H1 (cell line): ENCODE data around the gene KIAA1328. TPM values are rescaled to one million over a fixed set of nuclear protein-coding genes. Genes with fewer than 3 reads are reported as not detected.

ENCODE experiments used
- CTCF ChIA-PET: fragments of 300-600 bp; sonication (Branson Sonifier 250); formaldehyde crosslinking; loops from one replicate; lab custom pipeline; 2021; ENCODE audit not compliant: partially characterized antibody; lab: Charles Lee
- POLR2A ChIA-PET: fragments of 300-600 bp; sonication (Branson Sonifier 250); formaldehyde crosslinking; loops from one replicate; lab custom pipeline; 2021; ENCODE audit warnings: inconsistent platforms; ENCODE audit not compliant: partially characterized antibody; lab: Charles Lee
- DNase-seq, 2 experiments: peaks; one replicate each; pipeline versions ENCODE4 v3.0.0 to v3.0.0-alpha.2; 2010 to 2022; ENCODE audit warnings: low spot score in 2 of 2, low read depth in 1 of 2, mixed read lengths in 1 of 2
- FAIRE-seq: peaks from 2 replicates; lab custom pipeline; 2011; peaks lifted over from hg19 to GRCh38; lab: Jason Lieb, UNC
- H2AFZ ChIP-seq: 2 replicates; pipeline ENCODE4 v1.8.1; 2012; ENCODE audit warnings: low read length, inconsistent platforms
- H2AK5ac ChIP-seq: 2 replicates; pipeline ENCODE4 v1.6.1; 2013; ENCODE audit warnings: low read depth, low read length
- H2BK120ac ChIP-seq: replicated peaks from 2 replicates; pipeline ENCODE3; 2013; ENCODE audit warnings: low read depth, low read length, inconsistent platforms
- H2BK12ac ChIP-seq: 2 replicates; pipeline ENCODE4 v1.6.1; 2013; ENCODE audit warnings: low read depth, low read length
- H2BK15ac ChIP-seq: 2 replicates; pipeline ENCODE4 v1.6.1; 2013; ENCODE audit warnings: low read length
- H2BK20ac ChIP-seq: 2 replicates; pipeline ENCODE4 v1.6.1; 2013; ENCODE audit warnings: low read length
- H2BK5ac ChIP-seq: 2 replicates; pipeline ENCODE4 v1.6.1; 2013; ENCODE audit warnings: low read depth, low read length
- H3K14ac ChIP-seq: 2 replicates; pipeline ENCODE4 v1.6.1; 2013; ENCODE audit warnings: inconsistent platforms; ENCODE audit not compliant: insufficient read length
- H3K18ac ChIP-seq: 2 replicates; pipeline ENCODE4 v1.6.1; 2013; ENCODE audit warnings: low read length; ENCODE audit errors: extremely low read depth
- H3K23ac ChIP-seq: 2 replicates; pipeline ENCODE4 v1.6.1; 2013; ENCODE audit warnings: inconsistent platforms; ENCODE audit not compliant: insufficient read length
- H3K23me2 ChIP-seq: 2 replicates; pipeline ENCODE4 v1.6.1; 2013; ENCODE audit warnings: low read depth, low read length
- H3K27ac ChIP-seq: 2 replicates; pipeline ENCODE4 v1.6.1; 2011; ENCODE audit warnings: low read depth, low read length, inconsistent platforms
- H3K27me3 ChIP-seq, 4 experiments: replicated peaks in 1 of 4; 1 replicate in 1 of 4; 2 replicates in 3 of 4; pipeline versions ENCODE4 v1.6.1 to v1.8.1; 2011 to 2013; ENCODE audit warnings: low read length in 3 of 4, mild to moderate bottlenecking in 3 of 4, inconsistent platforms in 2 of 4, mixed read lengths in 2 of 4, moderate library complexity in 1 of 4; ENCODE audit not compliant: control insufficient read depth in 3 of 4, insufficient read depth in 3 of 4; ENCODE audit errors: extremely low read depth in 1 of 4
- H3K36me3 ChIP-seq, 4 experiments: 2 replicates each; pipeline versions ENCODE4 v1.6.1 to v1.8.1; 2011 to 2013; ENCODE audit warnings: mild to moderate bottlenecking in 4 of 4, low read length in 3 of 4, moderate library complexity in 2 of 4, control low read depth in 1 of 4, inconsistent platforms in 1 of 4; ENCODE audit not compliant: insufficient read depth in 4 of 4, control insufficient read depth in 2 of 4
- H3K4ac ChIP-seq: replicated peaks from 2 replicates; pipeline ENCODE3; 2013; ENCODE audit warnings: low read length, low read depth, mixed read lengths, inconsistent platforms; ENCODE audit not compliant: insufficient read length
- H3K4me1 ChIP-seq, 4 experiments: replicated peaks in 1 of 4; 1 replicate in 1 of 4; 2 replicates in 3 of 4; pipeline versions ENCODE4 v1.6.1 to v1.8.1; 2011 to 2013; ENCODE audit warnings: low read length in 3 of 4, inconsistent platforms in 2 of 4, mixed read lengths in 1 of 4; ENCODE audit not compliant: insufficient read depth in 4 of 4, control insufficient read depth in 3 of 4
- H3K4me2 ChIP-seq, 2 experiments: 2 replicates each; pipeline versions ENCODE4 v1.6.1 to v1.8.1; 2011 to 2013; ENCODE audit warnings: low read depth in 2 of 2, low read length in 2 of 2, control low read depth in 1 of 2, inconsistent platforms in 1 of 2, mild to moderate bottlenecking in 1 of 2; ENCODE audit not compliant: insufficient read depth in 1 of 2
- H3K4me3 ChIP-seq, 4 experiments: fragments of 200-600, 300-600 bp in 1 of 4; sonication (generic), shearing (Covaris generic), sonication (Bioruptor Twin) in 1 of 4; 2 replicates each; pipeline versions ENCODE4 v1.5.1 to v1.8.1; 2011 to 2016; ENCODE audit warnings: low read length in 4 of 4, low read depth in 3 of 4, control low read depth in 2 of 4, inconsistent platforms in 2 of 4, mild to moderate bottlenecking in 2 of 4, mixed read lengths in 1 of 4, moderate library complexity in 1 of 4; ENCODE audit not compliant: insufficient read depth in 2 of 4; ENCODE audit errors: extremely low read depth in 1 of 4
- H3K56ac ChIP-seq: replicated peaks from 2 replicates; pipeline ENCODE3; 2013; ENCODE audit warnings: low read depth, mild to moderate bottlenecking, mixed read lengths, low read length, inconsistent platforms; ENCODE audit not compliant: insufficient read length
- H3K79me1 ChIP-seq: 2 replicates; pipeline ENCODE4 v1.6.1; 2013; ENCODE audit warnings: low read depth, low read length, control low read depth
- H3K79me2 ChIP-seq, 2 experiments: 2 replicates each; pipeline versions ENCODE4 v1.6.1 to v1.8.1; 2012 to 2013; ENCODE audit warnings: low read length in 2 of 2, mild to moderate bottlenecking in 2 of 2, inconsistent platforms in 1 of 2; ENCODE audit not compliant: insufficient read depth in 2 of 2, control insufficient read depth in 1 of 2
- H3K9ac ChIP-seq, 4 experiments: replicated peaks in 1 of 4; 1 replicate in 1 of 4; 2 replicates in 3 of 4; pipeline versions ENCODE4 v1.6.1 to v1.8.1; 2011 to 2013; ENCODE audit warnings: low read depth in 3 of 4, low read length in 3 of 4, control low read depth in 2 of 4, mild to moderate bottlenecking in 2 of 4, moderate library complexity in 2 of 4, inconsistent platforms in 1 of 4; ENCODE audit errors: extremely low read depth in 1 of 4
- H3K9me3 ChIP-seq, 2 experiments: 2 replicates each; pipeline versions ENCODE4 v1.6.1 to v1.8.1; 2012 to 2013; ENCODE audit warnings: mild to moderate bottlenecking in 2 of 2, moderate library complexity in 2 of 2, control low read depth in 1 of 2, inconsistent platforms in 1 of 2, low read depth in 1 of 2, low read length in 1 of 2, mixed read lengths in 1 of 2; ENCODE audit not compliant: insufficient read depth in 2 of 2
- H4K20me1 ChIP-seq, 2 experiments: replicated peaks in 1 of 2; 2 replicates each; pipeline versions ENCODE3 to v1.8.1; 2011 to 2013; ENCODE audit warnings: inconsistent platforms in 2 of 2, low read length in 2 of 2, mild to moderate bottlenecking in 1 of 2; ENCODE audit not compliant: insufficient read depth in 2 of 2, control insufficient read depth in 1 of 2
- H4K5ac ChIP-seq: 2 replicates; pipeline ENCODE4 v1.6.1; 2013; ENCODE audit warnings: low read length, low read depth, mixed read lengths, inconsistent platforms; ENCODE audit not compliant: insufficient read length
- H4K8ac ChIP-seq: 2 replicates; pipeline ENCODE4 v1.8.0; 2013; ENCODE audit warnings: mild to moderate bottlenecking, moderate library complexity, low read length, inconsistent platforms; ENCODE audit not compliant: insufficient read depth; ENCODE audit errors: extremely low read depth
- H4K91ac ChIP-seq: replicated peaks from 2 replicates; pipeline ENCODE3; 2013; ENCODE audit warnings: low read length, mixed read lengths, inconsistent platforms; ENCODE audit not compliant: insufficient read length
- ATF2 ChIP-seq: IDR thresholded peaks from 2 replicates; pipeline ENCODE4 v1.6.1; 2012; ENCODE audit warnings: low read length, inconsistent platforms
- BACH1 ChIP-seq: IDR thresholded peaks from 2 replicates; pipeline ENCODE4 v1.6.1; 2012; ENCODE audit warnings: low read length, improper control_type of control experiment
- CHD2 ChIP-seq: IDR thresholded peaks from 2 replicates; pipeline ENCODE4 v1.6.1; 2012; ENCODE audit warnings: low read length, improper control_type of control experiment
- HDAC6 ChIP-seq: IDR thresholded peaks from one replicate; pipeline ENCODE4 v1.7.1; 2012; ENCODE audit warnings: low read depth, mild to moderate bottlenecking, inconsistent platforms, low read length, moderate library complexity
- JUN ChIP-seq: IDR thresholded peaks from 2 replicates; pipeline ENCODE4 v1.6.1; 2011; ENCODE audit warnings: low read depth, mild to moderate bottlenecking, improper control_type of control experiment, low read length
- KDM1A ChIP-seq: fragments of 200-600, 300-600 bp; sonication (generic); IDR thresholded peaks from 2 replicates; pipeline ENCODE4 v1.7.1; 2016; ENCODE audit warnings: mild to moderate bottlenecking, low read length, borderline replicate concordance
- RFX5 ChIP-seq: IDR thresholded peaks from 2 replicates; pipeline ENCODE4 v1.6.1; 2011; ENCODE audit warnings: low read depth, low read length, improper control_type of control experiment, borderline replicate concordance
- SIX5 ChIP-seq: IDR thresholded peaks from 2 replicates; pipeline ENCODE4 v1.6.1; 2011; ENCODE audit warnings: mild to moderate bottlenecking, low read depth, low read length
- TAF1 ChIP-seq: IDR thresholded peaks from 2 replicates; pipeline ENCODE4 v1.6.1; 2011; ENCODE audit warnings: mild to moderate bottlenecking, low read depth, low read length
- TAF7 ChIP-seq: optimal IDR thresholded peaks from 2 replicates; pipeline ENCODE3; 2011; ENCODE audit warnings: low read depth, mild to moderate bottlenecking, inconsistent platforms, low read length, moderate library complexity, borderline replicate concordance
- TBP ChIP-seq: IDR thresholded peaks from 2 replicates; pipeline ENCODE4 v1.6.1; 2011; ENCODE audit warnings: low read depth, low read length, improper control_type of control experiment
- WGBS, 2 experiments: shearing (Covaris generic) in 1 of 2; methylation state at CpG; one replicate each; pipeline versions ENCODE4 v1.1.6 to v1.1.7; 2013 to 2015; ENCODE audit warnings: low lambda C conversion rate in 2 of 2, mixed read lengths in 2 of 2, inconsistent platforms in 1 of 2, low coverage in 1 of 2, missing lambda C conversion rate in 1 of 2; ENCODE audit not compliant: insufficient replicate concordance in 2 of 2, insufficient coverage in 1 of 2, insufficient read length in 1 of 2; ENCODE audit errors: extremely low coverage in 1 of 2, missing lambda C conversion rate in 1 of 2; 5-methylcytosine and 5-hydroxymethylcytosine counted together
- polyA plus RNA-seq, 7 experiments: library from polyadenylated mRNA; depleted of rRNA in 3 of 7; stranded (reverse) in 5 of 7; unstranded in 2 of 7; fragments of >200 nt in 5 of 7; fragments of 200-250 nt in 2 of 7; gene quantifications; 1 replicate in 5 of 7; 2 replicates in 1 of 7; 4 replicates in 1 of 7; pipeline versions ENCODE4 v1.2.1 to v1.2.3, GENCODE V29; 2011 to 2013; ENCODE audit warnings: missing spikeins in 2 of 7, mixed read lengths in 2 of 7
- total RNA-seq: library from RNA; stranded (reverse); fragmentation: NEBNext Ultra II Directional; extraction: Animal tissue kit (Norgen Biotek cat#: 25700); gene quantifications from 2 replicates; pipeline ENCODE4 v1.2.1, GENCODE V29; 2021

The KIAA1328 gene
- total and polyA plus RNA-seq, 2 of the 8 experiments (the other 6 are each of a cell fraction or from before 2014, with no cell fraction given): 2.6 to 5.7 TPM

DNA sequence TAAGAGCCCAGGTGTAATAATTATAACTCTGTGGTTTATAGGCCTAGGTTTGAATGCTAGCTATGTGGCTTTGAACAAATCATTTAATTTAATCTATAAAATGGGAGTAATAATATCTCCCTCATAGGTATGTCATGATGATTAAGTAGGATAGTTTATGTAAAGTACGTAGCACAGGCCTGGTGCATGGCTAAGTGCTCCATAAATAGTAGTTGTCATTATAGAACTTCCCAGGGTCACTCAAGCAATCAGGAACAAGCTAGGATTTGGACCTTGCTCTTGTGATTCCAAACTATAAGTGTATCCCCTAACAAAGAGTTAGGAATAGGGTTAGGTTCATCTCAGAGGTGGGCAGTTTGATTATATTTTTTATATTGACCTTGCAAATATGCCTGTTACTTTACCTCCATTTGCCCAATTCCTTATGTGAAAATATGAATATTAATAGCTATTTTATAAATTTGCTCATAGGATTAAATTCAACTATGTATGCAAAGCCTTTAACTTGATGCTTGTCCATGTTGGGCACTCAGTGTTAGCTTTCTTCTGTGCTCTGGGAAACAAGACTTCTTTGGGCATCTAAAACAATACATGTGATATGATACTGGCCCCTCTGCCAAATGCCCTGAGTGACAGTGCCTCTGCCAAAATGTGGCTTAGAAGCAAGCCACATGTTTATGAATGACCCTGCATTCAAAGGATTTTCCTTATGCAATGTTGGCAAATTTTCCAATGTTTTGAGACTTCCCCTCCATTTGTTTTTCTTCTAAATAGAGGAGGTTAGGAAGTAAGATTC lies 353.6 kb downstream of the KIAA1328 start:
- H3K79me2 ChIP-seq: no peaks in the 10 kb centered on the region
- no peak overlapping the region for H3K4me2 ChIP-seq
- no peak overlapping the region for H4K8ac ChIP-seq
- no peak overlapping the region for H2BK5ac ChIP-seq
- H2BK20ac ChIP-seq: no peak overlapping the region
- H3K23ac ChIP-seq: no peak overlapping the region
- no peaks in the 10 kb centered on the region for H3K36me3 ChIP-seq
- no peak overlapping the region for H3K18ac ChIP-seq
- no peak overlapping the region for H2BK120ac ChIP-seq
- H3K27me3 ChIP-seq: no peaks in the 10 kb centered on the region
- no peak overlapping the region for H3K4ac ChIP-seq
- H2BK15ac ChIP-seq: no peak overlapping the region
- DNase-seq: no peak
- H3K9me3 ChIP-seq: no peaks in the 10 kb centered on the region
- ChIA-PET CTCF (interaction anchor here (2.7 kb wide), 1 partner anchor 16 kb away, joined by 8 read pairs; no protein-coding TSS in a partner anchor), POLR2A (no interaction called here)
- H3K56ac ChIP-seq: no peak overlapping the region
- no peaks in the 10 kb centered on the region for H3K79me1 ChIP-seq
- H4K20me1 ChIP-seq: no peaks in the 10 kb centered on the region
- no peaks in the 10 kb centered on the region for H3K4me1 ChIP-seq
- 86% methylated on average over 1 of the region's 1 CpG; no CpG with 5 or more reads in 1 of the 2 experiments for WGBS, 2 experiments
- no peaks in the 10 kb centered on the region for H3K23me2 ChIP-seq
- no peak overlapping the region for H4K5ac ChIP-seq
- no peak for FAIRE-seq
- H4K91ac ChIP-seq: no peak overlapping the region
- no peak overlapping the region for H2AFZ ChIP-seq
- no peak overlapping the region for H3K4me3 ChIP-seq
- no peak overlapping the region for H3K9ac ChIP-seq
- no peak overlapping the region for H3K14ac ChIP-seq
- no peak overlapping the region for H2BK12ac ChIP-seq
- no peak overlapping the region for H2AK5ac ChIP-seq
- no peak overlapping the region for H3K27ac ChIP-seq
- TF ChIP-seq JUN: no peak
- no peak for TF ChIP-seq CHD2
- TF ChIP-seq SIX5: no peak
- no peak for TF ChIP-seq HDAC6
- no peak for TF ChIP-seq RFX5
- no peak for TF ChIP-seq ATF2
- TF ChIP-seq BACH1: no peak
- TF ChIP-seq TAF1: no peak
- no peak for TF ChIP-seq TAF7
- TF ChIP-seq TBP: no peak
- no peak for TF ChIP-seq KDM1A
